Superior temporal gyrus (tissue), 1 donor: ENCODE measurements around the gene ZNF287.

ENCODE experiments used
- DNase-seq: peaks from one replicate; pipeline ENCODE4 v3.0.0-alpha.2; 2016; ENCODE audit errors: extremely low spot score

The ZNF287 gene

DNA sequence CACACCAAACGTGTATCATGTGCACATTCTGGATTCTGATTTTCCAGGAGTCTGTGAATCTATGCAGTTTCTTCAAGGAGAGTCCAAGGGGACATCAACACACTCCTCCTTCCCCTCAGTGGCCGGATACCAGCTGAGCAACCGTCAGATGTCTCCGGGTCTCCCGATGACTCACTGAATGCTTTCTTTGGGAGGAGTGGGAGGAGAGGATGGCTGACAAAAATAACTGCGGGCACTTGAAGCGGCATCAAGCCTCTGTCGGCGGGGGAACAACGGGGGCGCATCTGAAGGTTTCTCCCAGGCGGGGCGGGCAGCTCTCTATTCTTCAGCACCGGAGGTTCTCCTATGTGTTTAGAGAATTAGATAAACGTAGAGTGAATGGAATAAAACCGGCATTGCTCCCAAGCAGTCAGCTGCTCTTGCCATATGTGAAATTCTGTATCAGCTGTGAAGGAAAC, 52.4 kb downstream of the ZNF287 start:
- peak; percentile 76 for DNase-seq

DNA sequence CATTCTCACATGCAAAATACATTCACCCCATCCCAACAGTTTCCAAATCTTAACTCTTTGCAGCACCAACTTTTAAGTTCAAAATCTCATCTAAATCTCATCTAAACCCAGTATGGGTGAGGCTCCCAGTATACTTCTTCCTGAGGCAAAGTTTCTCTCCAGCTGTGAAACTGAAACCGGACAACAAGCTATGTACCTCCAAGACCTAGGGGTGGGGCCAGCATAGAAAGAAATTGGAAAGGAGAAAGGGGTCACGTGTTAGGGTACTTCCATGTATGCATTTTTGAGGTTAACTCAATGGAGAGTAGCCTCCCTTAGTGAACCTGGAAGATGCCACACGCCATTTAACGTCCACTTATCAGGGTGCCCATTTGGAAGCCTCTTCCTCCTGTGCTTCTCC, 53.1 kb downstream of the ZNF287 start:
- DNase-seq, result no peak

- no peak for DNase-seq
Measured at GRCh38 chr17:16513873-16514272, 55.1 kb downstream of the ZNF287 start.

GRCh38 chr17:16512011-16512410, 57.0 kb downstream of the ZNF287 start:
- no peak for DNase-seq

DNA sequence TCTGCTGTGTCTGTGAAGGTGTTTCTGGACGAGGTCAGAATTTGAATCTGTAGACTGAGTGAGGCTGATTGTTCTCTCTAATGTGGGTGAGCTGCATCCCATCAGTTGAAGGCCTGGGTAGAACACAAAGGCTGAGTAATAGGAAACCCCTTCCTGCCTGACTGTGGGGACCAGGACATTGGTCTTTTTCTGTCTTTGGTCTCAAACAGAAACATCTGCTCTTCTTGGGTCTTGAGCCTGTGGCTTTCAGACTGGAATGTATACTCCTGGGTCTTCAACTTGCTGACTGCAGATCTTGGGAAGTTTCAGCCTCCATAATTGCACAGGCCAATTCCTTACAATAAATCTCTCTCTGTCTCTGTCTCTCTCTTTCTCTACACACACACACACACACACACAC, 57.4 kb downstream of the ZNF287 start:
- DNase-seq, result no peak

DNA sequence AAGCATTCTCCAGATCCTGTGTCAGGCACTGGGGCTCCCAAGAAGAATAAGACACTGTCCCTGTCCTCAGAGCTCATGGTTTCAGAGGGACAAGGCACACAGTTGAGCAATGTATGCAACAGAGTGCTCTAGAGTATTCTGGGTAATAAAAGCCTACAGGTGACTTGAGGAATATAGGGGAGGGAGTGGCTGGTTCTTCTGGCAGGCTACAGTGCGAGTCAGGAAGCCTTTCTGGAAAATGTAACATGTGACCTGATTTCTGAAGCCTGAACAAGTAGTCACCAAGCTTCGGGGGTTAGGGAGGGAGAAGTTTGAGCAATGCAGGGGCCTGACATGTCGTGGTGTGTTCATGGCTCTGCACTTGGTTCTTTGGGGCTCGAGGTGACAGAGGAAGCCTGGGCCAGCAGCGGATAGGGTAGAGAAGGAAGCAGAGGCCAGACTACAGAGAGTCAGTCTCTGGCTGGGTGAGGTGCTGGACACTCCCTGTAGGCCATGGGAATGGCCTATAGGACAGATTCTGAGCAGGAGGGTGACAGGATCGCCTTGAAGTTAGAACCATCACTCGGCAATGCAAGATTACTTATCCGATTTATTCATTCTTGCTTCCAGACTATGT, 61.0 kb downstream of the ZNF287 start:
- no peak for DNase-seq

DNA sequence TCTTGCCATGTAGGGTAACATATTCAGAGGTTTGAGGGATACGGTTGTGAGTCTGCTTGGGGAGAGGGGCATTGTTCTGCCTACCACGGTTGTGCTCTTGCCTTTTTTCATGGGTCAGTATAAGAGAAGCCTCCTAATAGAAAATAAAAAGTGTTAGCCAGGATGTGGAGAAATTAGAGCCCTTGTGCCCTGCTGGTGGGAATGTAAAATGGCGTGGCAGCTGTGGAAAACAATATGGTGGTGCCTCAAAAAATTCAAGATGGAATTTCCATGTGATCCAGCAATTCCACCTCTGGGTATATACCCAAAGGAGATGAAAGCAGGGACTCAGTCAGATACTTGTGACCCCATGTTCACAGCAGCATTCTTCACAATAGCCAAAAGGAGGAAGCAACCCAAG, 62.8 kb downstream of the ZNF287 start:
- DNase-seq, result no peak

- no peak for DNase-seq
Measured at GRCh38 chr17:16504984-16505383, 64.0 kb downstream of the ZNF287 start.
